Lung (tissue), 12 donors: Measurements from ENCODE around the gene CHPT1. TPM values are rescaled to one million over a fixed set of nuclear protein-coding genes. Genes with fewer than 3 reads are reported as not detected.
A peak's percentile ranks its signal among the peaks of the same experiment; 100 is the strongest.
"Not testable (repeated sequence)": the region's sequence is repeated elsewhere in the genome, so short reads cannot be mapped to it uniquely, and the experiment has no call there.

Experiments
- ATAC-seq: fragments of 200-7000 bp; cut with Tn5 transposase; one replicate; pipeline ENCODE4 v1.9.1; 2020; ENCODE audit warnings: moderate number of reproducible peaks; ENCODE audit not compliant: insufficient read depth, low FRiP score
- DNase-seq, 3 donors: peaks; one replicate each; pipeline ENCODE4 v3.0.0-alpha.2; 2013 to 2017
- H3K27ac ChIP-seq, 2 donors: one replicate each; pipeline ENCODE4 v1.5.1; 2013; ENCODE audit warnings: mild to moderate bottlenecking in 2 of 2, moderate library complexity in 2 of 2, control low read depth in 1 of 2, inconsistent platforms in 1 of 2, low read depth in 1 of 2, low read length in 1 of 2
- H3K27me3 ChIP-seq, 3 donors: one replicate each; pipeline ENCODE4 v1.5.1; 2013; ENCODE audit warnings: low read length in 2 of 3; ENCODE audit not compliant: control insufficient read depth in 3 of 3, insufficient read depth in 3 of 3
- H3K36me3 ChIP-seq, 4 donors: one replicate each; pipeline ENCODE4 v1.5.1; 2013; ENCODE audit warnings: low read length in 4 of 4, mild to moderate bottlenecking in 1 of 4, moderate library complexity in 1 of 4; ENCODE audit not compliant: control insufficient read depth in 4 of 4, insufficient read depth in 4 of 4
- H3K4me1 ChIP-seq, 5 donors: one replicate each; pipeline ENCODE4 v1.5.1; 2013; ENCODE audit warnings: low read length in 5 of 5, mild to moderate bottlenecking in 2 of 5, moderate library complexity in 1 of 5; ENCODE audit not compliant: control insufficient read depth in 5 of 5, insufficient read depth in 5 of 5
- H3K4me3 ChIP-seq: one replicate; pipeline ENCODE4 v1.5.1; 2013; ENCODE audit warnings: mild to moderate bottlenecking, control low read depth, moderate library complexity
- H3K9ac ChIP-seq, 2 donors: one replicate each; pipeline ENCODE4 v1.5.1; 2013; ENCODE audit warnings: low read length in 2 of 2, control low read depth in 1 of 2; ENCODE audit not compliant: insufficient read depth in 1 of 2
- H3K9me3 ChIP-seq, 4 donors: one replicate each; pipeline ENCODE4 v1.5.1; 2013; ENCODE audit warnings: low read length in 3 of 4, mild to moderate bottlenecking in 1 of 4, moderate library complexity in 1 of 4; ENCODE audit not compliant: control insufficient read depth in 4 of 4, insufficient read depth in 3 of 4
- CTCF ChIP-seq: IDR thresholded peaks from 2 replicates; pipeline ENCODE4 v1.5.1; 2012; ENCODE audit warnings: mild to moderate bottlenecking; ENCODE audit errors: control extremely low read depth, extremely low read depth
- WGBS, 2 donors: extraction: QIAGEN DNeasy Blood & Tissue Kit; methylation state at CpG; one replicate each; pipeline ENCODE4 v1.1.7; 2013; 5-methylcytosine and 5-hydroxymethylcytosine counted together
- polyA plus RNA-seq, 2 donors: library from polyadenylated mRNA; stranded (reverse); fragments of 200-250 nt; gene quantifications; one replicate each; pipeline ENCODE4 v1.2.1, GENCODE V29; 2013
- total RNA-seq, 2 donors: library from RNA; depleted of rRNA in 1 of 2; stranded (reverse); fragments of >200 nt in 1 of 2; gene quantifications; one replicate each; pipeline ENCODE4 v1.2.1, GENCODE V29; 2014 to 2021
- donor health status: control.
- donor health status: control.
- donor health status: Bipolar disorder and iron deficiency.
- donor health status: healthy.
- donor health status: DM: yes; HTN: yes; CAD: no.

CHPT1 gene
- total and polyA plus RNA-seq, 4 donors = 25.1 to 60.9 (median 41.2) TPM

GRCh38 chr12:101678081-101678480 lies 19.4 kb upstream of the CHPT1 start:
- no peak for ATAC-seq

GRCh38 chr12:101680240-101680639 lies 17.2 kb upstream of the CHPT1 start:
- H3K4me1 ChIP-seq = peaks cover 0 to 7% (median 0%) of the 10 kb centered on the region in 5 donors
- no peak overlapping the region for H3K9ac ChIP-seq
- TF ChIP-seq CTCF = no peak
- no peaks in the 10 kb centered on the region for H3K9me3 ChIP-seq
- H3K36me3 ChIP-seq = no peaks in the 10 kb centered on the region
- peaks cover 0 to 3% (median 0%) of the 10 kb centered on the region in 3 donors for H3K27me3 ChIP-seq
- no peak overlapping the region for H3K4me3 ChIP-seq
- DNase-seq (no peak), ATAC-seq (no peak)
- 87 to 95% methylated on average over 3 of the region's 3 CpGs for WGBS, 2 donors
- H3K27ac ChIP-seq = peak overlapping the region in 1 of 2 donors; percentile 70

More at GRCh38 chr12:101678081-101678480, 19.4 kb upstream of the CHPT1 start:
- Histone ChIP-seq H3K4me1 (peaks cover 0 to 7% (median 0%) of the 10 kb centered on the region in 5 donors), H3K27me3 (peaks cover 0 to 3% (median 2%) of the 10 kb centered on the region in 3 donors), H3K4me3 (no peak overlapping the region), H3K9ac (no peak overlapping the region), H3K9me3 (no peaks in the 10 kb centered on the region), H3K36me3 (no peaks in the 10 kb centered on the region), H3K27ac (no peak overlapping the region)
- no peak for DNase-seq
- TF ChIP-seq CTCF = no peak

GRCh38 chr12:101680647-101681046 lies 16.8 kb upstream of the CHPT1 start:
- H3K4me1 ChIP-seq = peaks cover 0 to 7% (median 0%) of the 10 kb centered on the region in 5 donors
- H3K27ac ChIP-seq = peak overlapping the region in 1 of 2 donors; percentile 70
- no peaks in the 10 kb centered on the region for H3K9me3 ChIP-seq
- no peak overlapping the region for H3K4me3 ChIP-seq
- TF ChIP-seq CTCF = no peak
- H3K27me3 ChIP-seq = peaks cover 0 to 3% (median 0%) of the 10 kb centered on the region in 3 donors
- H3K36me3 ChIP-seq = no peaks in the 10 kb centered on the region
- no peak overlapping the region for H3K9ac ChIP-seq
- ATAC-seq = no peak
- no peak for DNase-seq

- H3K9ac ChIP-seq, H3K4me3 ChIP-seq, H3K9me3 ChIP-seq, H3K4me1 ChIP-seq, ATAC-seq, H3K27me3 ChIP-seq, H3K36me3 ChIP-seq, H3K27ac ChIP-seq: not testable (repeated sequence)
- peak in 1 of 3 donors; percentile 31 for DNase-seq
- WGBS, 2 donors = 71 to 76% methylated on average over 6 of the region's 6 CpGs
Observed at GRCh38 chr12:101681627-101682026, 15.8 kb upstream of the CHPT1 start.
